B cell (primary cell): ENCODE measurements around the gene TEAD1.

Experiments
- EZH2 ChIP-seq: IDR thresholded peaks from 2 replicates; pipeline ENCODE4 v1.6.1; 2012; ENCODE audit warnings: borderline replicate concordance, low read depth, mild to moderate bottlenecking, moderate library complexity, low read length; ENCODE audit not compliant: insufficient read depth, poor library complexity, severe bottlenecking
- TF ChIP-seq, protein P1 (sequence below): fragments of 200-600 bp; IDR thresholded peaks from one replicate; pipeline ENCODE4 v1.8.0; 2022; ENCODE audit warnings: antibody characterized with exemption, mild to moderate bottlenecking

DNA sequence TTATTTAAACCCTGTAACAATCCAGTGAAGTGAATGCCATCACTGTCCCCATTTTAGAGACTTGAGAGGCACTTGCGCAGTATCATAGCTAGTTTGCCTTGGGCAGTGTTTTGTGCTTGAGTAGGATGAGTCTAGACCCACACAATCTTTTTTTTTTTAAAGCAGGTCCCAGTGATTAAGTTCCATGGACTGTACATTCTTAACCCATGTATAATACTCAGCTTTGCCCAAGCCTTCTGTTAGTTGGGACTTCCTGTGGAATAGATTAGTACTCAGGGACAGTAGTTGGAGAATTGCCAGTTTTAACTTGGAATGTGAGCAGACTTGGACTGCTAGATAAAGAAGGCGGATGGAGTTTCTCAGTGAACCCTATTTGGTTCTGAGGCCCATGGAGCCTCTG lies 226.3 kb downstream of the TEAD1 start:
- TF ChIP-seq, protein P1, sequence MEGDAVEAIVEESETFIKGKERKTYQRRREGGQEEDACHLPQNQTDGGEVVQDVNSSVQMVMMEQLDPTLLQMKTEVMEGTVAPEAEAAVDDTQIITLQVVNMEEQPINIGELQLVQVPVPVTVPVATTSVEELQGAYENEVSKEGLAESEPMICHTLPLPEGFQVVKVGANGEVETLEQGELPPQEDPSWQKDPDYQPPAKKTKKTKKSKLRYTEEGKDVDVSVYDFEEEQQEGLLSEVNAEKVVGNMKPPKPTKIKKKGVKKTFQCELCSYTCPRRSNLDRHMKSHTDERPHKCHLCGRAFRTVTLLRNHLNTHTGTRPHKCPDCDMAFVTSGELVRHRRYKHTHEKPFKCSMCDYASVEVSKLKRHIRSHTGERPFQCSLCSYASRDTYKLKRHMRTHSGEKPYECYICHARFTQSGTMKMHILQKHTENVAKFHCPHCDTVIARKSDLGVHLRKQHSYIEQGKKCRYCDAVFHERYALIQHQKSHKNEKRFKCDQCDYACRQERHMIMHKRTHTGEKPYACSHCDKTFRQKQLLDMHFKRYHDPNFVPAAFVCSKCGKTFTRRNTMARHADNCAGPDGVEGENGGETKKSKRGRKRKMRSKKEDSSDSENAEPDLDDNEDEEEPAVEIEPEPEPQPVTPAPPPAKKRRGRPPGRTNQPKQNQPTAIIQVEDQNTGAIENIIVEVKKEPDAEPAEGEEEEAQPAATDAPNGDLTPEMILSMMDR: no peak
- TF ChIP-seq EZH2: no peak
